ENCODE results near the gene MBTPS2. TPM values are rescaled to one million over a fixed set of nuclear protein-coding genes. Genes with fewer than 3 reads are reported as not detected.

Gene MBTPS2
- total and polyA plus RNA-seq, 8 donors: 1.1 to 8.7 (median 6.8) TPM

- Histone ChIP-seq H3K4me3 (no peak overlapping the region), H3K36me3 (no peaks in the 10 kb centered on the region), H3K27me3 (no peaks in the 10 kb centered on the region), H3K27ac (no peak overlapping the region), H3K4me1 (peaks cover 0 to 12% (median 7%) of the 10 kb centered on the region in 3 donors), H3K9me3 (no peaks in the 10 kb centered on the region)
- FAIRE-seq: no peak
- 58 to 65% methylated on average over 7 of the region's 7 CpGs for WGBS, 2 donors
- ATAC-seq: no peak
- TF ChIP-seq, protein P1, sequence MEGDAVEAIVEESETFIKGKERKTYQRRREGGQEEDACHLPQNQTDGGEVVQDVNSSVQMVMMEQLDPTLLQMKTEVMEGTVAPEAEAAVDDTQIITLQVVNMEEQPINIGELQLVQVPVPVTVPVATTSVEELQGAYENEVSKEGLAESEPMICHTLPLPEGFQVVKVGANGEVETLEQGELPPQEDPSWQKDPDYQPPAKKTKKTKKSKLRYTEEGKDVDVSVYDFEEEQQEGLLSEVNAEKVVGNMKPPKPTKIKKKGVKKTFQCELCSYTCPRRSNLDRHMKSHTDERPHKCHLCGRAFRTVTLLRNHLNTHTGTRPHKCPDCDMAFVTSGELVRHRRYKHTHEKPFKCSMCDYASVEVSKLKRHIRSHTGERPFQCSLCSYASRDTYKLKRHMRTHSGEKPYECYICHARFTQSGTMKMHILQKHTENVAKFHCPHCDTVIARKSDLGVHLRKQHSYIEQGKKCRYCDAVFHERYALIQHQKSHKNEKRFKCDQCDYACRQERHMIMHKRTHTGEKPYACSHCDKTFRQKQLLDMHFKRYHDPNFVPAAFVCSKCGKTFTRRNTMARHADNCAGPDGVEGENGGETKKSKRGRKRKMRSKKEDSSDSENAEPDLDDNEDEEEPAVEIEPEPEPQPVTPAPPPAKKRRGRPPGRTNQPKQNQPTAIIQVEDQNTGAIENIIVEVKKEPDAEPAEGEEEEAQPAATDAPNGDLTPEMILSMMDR (IDR thresholded peaks at IDR 0.05): no peak
- intact Hi-C loops (cut with DNase I): no loop called here
- no peak for DNase-seq
Measured at GRCh38 chrX:21802054-21802670, 37.3 kb upstream of the MBTPS2 start.

DNA sequence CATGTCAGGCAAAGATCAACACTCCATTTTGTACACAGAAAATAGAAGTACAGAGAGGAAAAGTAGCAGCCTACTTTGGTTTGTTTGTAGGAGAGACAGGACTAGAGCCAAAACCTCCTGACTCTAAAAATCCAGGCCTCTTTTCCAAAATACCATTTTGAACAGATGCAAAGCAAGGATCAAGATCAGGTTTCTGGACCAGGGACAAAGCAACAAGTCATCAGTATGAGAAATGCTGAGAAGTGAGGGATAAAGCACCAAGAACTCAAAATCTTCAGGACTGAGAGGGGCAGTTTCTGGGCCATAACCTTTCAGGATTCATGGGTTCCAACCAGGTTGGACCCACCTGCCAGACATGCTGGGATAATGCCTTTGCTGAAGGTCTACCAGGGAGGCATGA is 36.6 kb upstream of the MBTPS2 start:
- TF ChIP-seq, protein P1 (IDR thresholded peaks at IDR 0.05): no peak
- intact Hi-C loops (cut with DNase I): no loop called here
- H3K4me3 ChIP-seq: no peak overlapping the region
- H3K4me1 ChIP-seq: peaks cover 0 to 12% (median 7%) of the 10 kb centered on the region in 3 donors
- DNase-seq (no peak), FAIRE-seq (no peak), ATAC-seq (no peak)
- H3K27ac ChIP-seq: no peak overlapping the region
- no peaks in the 10 kb centered on the region for H3K9me3 ChIP-seq
- H3K36me3 ChIP-seq: no peaks in the 10 kb centered on the region
- H3K27me3 ChIP-seq: no peaks in the 10 kb centered on the region

GRCh38 chrX:21806691-21807090 is 32.7 kb upstream of the MBTPS2 start:
- peak in 1 of 4 donors; percentile 36 for ATAC-seq
- no peaks in the 10 kb centered on the region for H3K4me1 ChIP-seq
- intact Hi-C loops (cut with DNase I): no loop called here
- H3K27me3 ChIP-seq: no peaks in the 10 kb centered on the region
- FAIRE-seq: no peak
- no peaks in the 10 kb centered on the region for H3K36me3 ChIP-seq
- no peak overlapping the region for H3K4me3 ChIP-seq
- H3K9me3 ChIP-seq: no peaks in the 10 kb centered on the region
- no peak for DNase-seq
- TF ChIP-seq, protein P1 (IDR thresholded peaks at IDR 0.05): no peak
- no peak overlapping the region for H3K27ac ChIP-seq

GRCh38 chrX:21811832-21812231 is 27.6 kb upstream of the MBTPS2 start:
- Histone ChIP-seq H3K9me3 (no peaks in the 10 kb centered on the region), H3K27ac (no peak overlapping the region), H3K27me3 (no peaks in the 10 kb centered on the region), H3K4me3 (no peak overlapping the region), H3K4me1 (no peaks in the 10 kb centered on the region), H3K36me3 (no peaks in the 10 kb centered on the region)
- intact Hi-C loops (cut with DNase I): no loop called here
- TF ChIP-seq, protein P1 (IDR thresholded peaks at IDR 0.05): no peak
- DNase-seq (no peak), ATAC-seq (no peak), FAIRE-seq (no peak)
- WGBS, 2 donors: 65 to 79% methylated on average over 1 of the region's 1 CpG

GRCh38 chrX:21812628-21813027 is 26.8 kb upstream of the MBTPS2 start:
- Histone ChIP-seq H3K27ac (no peak overlapping the region), H3K4me1 (no peaks in the 10 kb centered on the region), H3K9me3 (no peaks in the 10 kb centered on the region), H3K27me3 (no peaks in the 10 kb centered on the region), H3K36me3 (no peaks in the 10 kb centered on the region), H3K4me3 (no peak overlapping the region)
- no peak for ATAC-seq
- TF ChIP-seq, protein P1 (IDR thresholded peaks at IDR 0.05): no peak
- DNase-seq: no peak
- 70% methylated on average over 2 of the region's 2 CpGs for WGBS, 2 donors
- intact Hi-C loops (cut with DNase I): no loop called here
- no peak for FAIRE-seq

All from pancreas (tissue), 10 donors.